ENCODE data around the gene NFIC.
A peak's percentile ranks its signal among the peaks of the same experiment; 100 is the strongest.
"Not testable (repeated sequence)": the region's sequence is repeated elsewhere in the genome, so short reads cannot be mapped to it uniquely, and the experiment has no call there.

NFIC gene

DNA sequence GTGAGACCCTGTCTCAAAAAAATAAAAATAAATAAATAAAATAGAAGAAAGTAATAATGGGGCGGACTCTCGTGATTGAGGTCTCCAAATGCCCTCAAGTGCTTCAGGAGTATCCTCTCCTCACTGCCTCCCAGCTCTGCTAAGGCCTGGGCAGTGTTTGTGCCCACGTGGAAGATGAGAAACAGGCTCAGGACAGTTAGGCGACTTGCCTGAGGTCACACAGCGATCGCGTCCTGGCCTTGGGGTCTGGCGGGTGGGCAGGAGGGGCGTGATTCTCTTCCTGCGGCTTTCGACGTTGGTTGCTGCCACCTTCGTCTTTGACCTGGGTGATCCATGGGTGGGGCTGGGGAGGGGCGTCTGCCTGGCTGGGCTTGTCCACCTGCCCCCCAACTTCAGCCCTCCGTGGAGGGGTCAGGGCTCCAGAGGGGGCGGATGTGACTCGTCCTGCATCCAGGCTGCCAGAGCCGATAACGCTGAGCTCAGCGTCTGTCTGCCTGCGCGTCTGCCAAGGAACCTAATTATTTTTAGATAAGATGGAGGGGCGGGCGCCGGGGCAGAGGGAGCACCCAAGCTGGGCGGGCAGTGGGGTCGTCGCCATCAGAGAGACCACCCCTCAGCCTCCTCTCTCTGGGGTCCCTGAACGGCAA lies 56.9 kb downstream of the NFIC start:
- ATAC-seq = peak; percentile 50; the same call in 1 of the 3 replicates
- TF ChIP-seq ZFP30 (CRISPR knock-in tag; IDR thresholded peaks at IDR 0.05) (no peak), TCF4 (CRISPR knock-in tag; IDR thresholded peaks at IDR 0.05; ENCODE audit: borderline replicate concordance) (0 out of 2 replicates have a peak, but pooled peaks have one; percentile 29), ZC3H10 (CRISPR knock-in tag; IDR thresholded peaks at IDR 0.05) (no peak), BACH2 (CRISPR knock-in tag; IDR thresholded peaks at IDR 0.05; ENCODE audit: borderline replicate concordance) (no peak), ISL1 (CRISPR knock-in tag; IDR thresholded peaks at IDR 0.05) (no peak), GLIS3 (CRISPR knock-in tag; IDR thresholded peaks at IDR 0.05) (no peak), ZNF70 (CRISPR knock-in tag; IDR thresholded peaks at IDR 0.05) (no peak), ESRRG (CRISPR knock-in tag; IDR thresholded peaks at IDR 0.05) (no peak), ZNF565 (CRISPR knock-in tag; conservative IDR thresholded peaks at IDR 0.05; ENCODE audit: low read depth) (no peak)
- TF ChIP-seq, protein P1, sequence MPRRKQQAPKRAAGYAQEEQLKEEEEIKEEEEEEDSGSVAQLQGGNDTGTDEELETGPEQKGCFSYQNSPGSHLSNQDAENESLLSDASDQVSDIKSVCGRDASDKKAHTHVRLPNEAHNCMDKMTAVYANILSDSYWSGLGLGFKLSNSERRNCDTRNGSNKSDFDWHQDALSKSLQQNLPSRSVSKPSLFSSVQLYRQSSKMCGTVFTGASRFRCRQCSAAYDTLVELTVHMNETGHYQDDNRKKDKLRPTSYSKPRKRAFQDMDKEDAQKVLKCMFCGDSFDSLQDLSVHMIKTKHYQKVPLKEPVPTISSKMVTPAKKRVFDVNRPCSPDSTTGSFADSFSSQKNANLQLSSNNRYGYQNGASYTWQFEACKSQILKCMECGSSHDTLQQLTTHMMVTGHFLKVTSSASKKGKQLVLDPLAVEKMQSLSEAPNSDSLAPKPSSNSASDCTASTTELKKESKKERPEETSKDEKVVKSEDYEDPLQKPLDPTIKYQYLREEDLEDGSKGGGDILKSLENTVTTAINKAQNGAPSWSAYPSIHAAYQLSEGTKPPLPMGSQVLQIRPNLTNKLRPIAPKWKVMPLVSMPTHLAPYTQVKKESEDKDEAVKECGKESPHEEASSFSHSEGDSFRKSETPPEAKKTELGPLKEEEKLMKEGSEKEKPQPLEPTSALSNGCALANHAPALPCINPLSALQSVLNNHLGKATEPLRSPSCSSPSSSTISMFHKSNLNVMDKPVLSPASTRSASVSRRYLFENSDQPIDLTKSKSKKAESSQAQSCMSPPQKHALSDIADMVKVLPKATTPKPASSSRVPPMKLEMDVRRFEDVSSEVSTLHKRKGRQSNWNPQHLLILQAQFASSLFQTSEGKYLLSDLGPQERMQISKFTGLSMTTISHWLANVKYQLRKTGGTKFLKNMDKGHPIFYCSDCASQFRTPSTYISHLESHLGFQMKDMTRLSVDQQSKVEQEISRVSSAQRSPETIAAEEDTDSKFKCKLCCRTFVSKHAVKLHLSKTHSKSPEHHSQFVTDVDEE (CRISPR knock-in tag; IDR thresholded peaks at IDR 0.05) = no peak
- TF ChIP-seq, protein P2, sequence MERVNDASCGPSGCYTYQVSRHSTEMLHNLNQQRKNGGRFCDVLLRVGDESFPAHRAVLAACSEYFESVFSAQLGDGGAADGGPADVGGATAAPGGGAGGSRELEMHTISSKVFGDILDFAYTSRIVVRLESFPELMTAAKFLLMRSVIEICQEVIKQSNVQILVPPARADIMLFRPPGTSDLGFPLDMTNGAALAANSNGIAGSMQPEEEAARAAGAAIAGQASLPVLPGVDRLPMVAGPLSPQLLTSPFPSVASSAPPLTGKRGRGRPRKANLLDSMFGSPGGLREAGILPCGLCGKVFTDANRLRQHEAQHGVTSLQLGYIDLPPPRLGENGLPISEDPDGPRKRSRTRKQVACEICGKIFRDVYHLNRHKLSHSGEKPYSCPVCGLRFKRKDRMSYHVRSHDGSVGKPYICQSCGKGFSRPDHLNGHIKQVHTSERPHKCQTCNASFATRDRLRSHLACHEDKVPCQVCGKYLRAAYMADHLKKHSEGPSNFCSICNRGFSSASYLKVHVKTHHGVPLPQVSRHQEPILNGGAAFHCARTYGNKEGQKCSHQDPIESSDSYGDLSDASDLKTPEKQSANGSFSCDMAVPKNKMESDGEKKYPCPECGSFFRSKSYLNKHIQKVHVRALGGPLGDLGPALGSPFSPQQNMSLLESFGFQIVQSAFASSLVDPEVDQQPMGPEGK (CRISPR knock-in tag; IDR thresholded peaks at IDR 0.05; ENCODE audit: borderline replicate concordance) = 0 out of 2 replicates have a peak, but pooled peaks have one; percentile 28
- TF ChIP-seq, protein P3, sequence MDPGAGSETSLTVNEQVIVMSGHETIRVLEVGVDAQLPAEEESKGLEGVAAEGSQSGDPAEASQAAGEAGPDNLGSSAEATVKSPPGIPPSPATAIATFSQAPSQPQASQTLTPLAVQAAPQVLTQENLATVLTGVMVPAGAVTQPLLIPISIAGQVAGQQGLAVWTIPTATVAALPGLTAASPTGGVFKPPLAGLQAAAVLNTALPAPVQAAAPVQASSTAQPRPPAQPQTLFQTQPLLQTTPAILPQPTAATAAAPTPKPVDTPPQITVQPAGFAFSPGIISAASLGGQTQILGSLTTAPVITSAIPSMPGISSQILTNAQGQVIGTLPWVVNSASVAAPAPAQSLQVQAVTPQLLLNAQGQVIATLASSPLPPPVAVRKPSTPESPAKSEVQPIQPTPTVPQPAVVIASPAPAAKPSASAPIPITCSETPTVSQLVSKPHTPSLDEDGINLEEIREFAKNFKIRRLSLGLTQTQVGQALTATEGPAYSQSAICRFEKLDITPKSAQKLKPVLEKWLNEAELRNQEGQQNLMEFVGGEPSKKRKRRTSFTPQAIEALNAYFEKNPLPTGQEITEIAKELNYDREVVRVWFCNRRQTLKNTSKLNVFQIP (CRISPR knock-in tag; IDR thresholded peaks at IDR 0.05; ENCODE audit: borderline replicate concordance, low read depth) = no peak

DNA sequence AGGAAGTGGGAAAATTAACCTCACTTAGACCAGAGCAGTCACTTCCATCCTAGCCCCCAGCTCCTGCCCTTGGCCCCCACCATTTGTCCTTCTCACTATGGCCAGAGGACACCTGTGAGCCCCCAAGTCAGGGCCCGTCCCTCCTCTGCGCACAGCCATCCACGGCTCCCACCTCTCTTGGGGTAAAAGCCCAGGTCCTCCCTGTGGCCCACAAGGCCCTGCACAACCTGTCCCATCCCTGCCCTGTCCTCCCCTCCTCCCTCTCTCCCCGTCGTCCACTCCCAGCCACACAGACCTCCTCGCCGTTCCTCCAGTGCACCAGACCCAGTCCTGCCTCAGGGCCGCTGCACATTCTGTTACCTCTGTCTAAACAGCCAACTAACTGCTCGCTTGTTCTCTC lies 60.0 kb downstream of the NFIC start:
- no peak for ATAC-seq
- no peak for TF ChIP-seq ISL1 (CRISPR knock-in tag; IDR thresholded peaks at IDR 0.05)

DNA sequence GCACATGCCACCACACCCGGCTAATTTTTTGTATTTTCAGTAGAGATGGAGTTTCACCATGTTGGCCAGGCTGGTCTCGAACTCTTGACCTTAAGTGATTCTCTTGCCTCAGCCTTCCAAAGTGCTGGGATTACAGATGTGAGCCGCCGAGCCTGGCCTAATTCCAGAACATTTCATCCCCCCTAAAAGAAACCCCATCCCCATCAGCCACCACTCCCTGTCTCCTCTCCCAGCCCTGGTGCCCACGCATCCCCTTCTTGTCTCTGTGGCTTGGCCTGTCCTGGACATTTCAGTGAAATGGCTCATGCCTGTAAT lies 63.9 kb downstream of the NFIC start:
- not testable (repeated sequence) for ATAC-seq

DNA sequence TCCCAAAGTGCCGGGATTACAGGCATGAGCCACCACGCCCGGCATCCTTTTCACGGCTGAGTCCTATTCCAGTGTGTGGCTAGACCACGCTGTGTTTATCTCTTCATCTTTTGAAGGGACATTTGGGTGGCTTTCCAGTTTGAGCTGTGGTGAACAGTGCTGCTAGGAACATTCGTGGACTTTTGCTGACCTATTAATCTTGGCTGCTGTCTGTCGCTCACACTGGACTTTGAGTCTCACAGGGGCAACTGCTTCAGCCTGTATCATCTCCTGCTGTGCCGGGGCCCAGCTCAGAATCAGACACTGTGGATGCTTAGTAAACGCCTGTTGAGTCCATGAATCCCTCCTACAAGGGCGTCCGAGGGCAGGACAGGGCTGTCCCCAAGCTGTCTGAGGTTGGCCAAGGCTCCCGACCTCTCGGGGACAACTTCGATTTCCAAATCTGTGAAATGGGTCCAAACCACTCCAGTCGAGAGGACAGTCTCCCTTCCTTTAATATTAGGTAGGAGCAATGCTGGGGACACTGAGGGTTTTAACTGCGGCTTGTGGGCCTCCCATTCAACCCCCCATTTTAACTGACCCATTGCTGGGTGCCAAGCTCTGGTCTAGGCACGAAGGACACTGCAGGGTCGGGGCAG lies 65.5 kb downstream of the NFIC start:
- no peak for ATAC-seq
- TF ChIP-seq ZNF8 (CRISPR knock-in tag; IDR thresholded peaks at IDR 0.05) = no peak
- TF ChIP-seq, protein P4, sequence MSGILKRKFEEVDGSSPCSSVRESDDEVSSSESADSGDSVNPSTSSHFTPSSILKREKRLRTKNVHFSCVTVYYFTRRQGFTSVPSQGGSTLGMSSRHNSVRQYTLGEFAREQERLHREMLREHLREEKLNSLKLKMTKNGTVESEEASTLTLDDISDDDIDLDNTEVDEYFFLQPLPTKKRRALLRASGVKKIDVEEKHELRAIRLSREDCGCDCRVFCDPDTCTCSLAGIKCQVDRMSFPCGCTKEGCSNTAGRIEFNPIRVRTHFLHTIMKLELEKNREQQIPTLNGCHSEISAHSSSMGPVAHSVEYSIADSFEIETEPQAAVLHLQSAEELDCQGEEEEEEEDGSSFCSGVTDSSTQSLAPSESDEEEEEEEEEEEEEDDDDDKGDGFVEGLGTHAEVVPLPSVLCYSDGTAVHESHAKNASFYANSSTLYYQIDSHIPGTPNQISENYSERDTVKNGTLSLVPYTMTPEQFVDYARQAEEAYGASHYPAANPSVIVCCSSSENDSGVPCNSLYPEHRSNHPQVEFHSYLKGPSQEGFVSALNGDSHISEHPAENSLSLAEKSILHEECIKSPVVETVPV (CRISPR knock-in tag; IDR thresholded peaks at IDR 0.05) = no peak

DNA sequence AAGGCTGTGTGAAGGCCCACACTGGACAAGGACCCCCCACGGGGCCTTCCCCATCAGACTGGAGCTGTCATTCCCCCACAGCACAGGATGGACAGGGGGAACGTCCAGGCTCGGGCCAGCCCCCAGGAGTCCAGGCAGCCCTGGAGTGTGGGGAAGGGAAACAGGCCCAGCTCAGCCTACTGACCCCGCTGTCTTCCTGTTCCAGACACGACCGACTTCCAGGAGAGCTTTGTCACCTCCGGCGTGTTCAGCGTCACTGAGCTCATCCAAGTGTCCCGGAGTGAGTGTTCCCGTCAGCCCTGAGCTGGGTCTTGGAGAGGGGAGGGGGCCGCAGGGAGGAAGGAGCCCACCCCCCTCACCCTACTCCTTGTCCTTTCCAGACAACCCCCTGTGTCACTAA lies 66.9 kb downstream of the NFIC start:
- TF ChIP-seq CSDC2 (CRISPR knock-in tag; IDR thresholded peaks at IDR 0.05) (no peak), OSR1 (CRISPR knock-in tag; IDR thresholded peaks at IDR 0.05) (no peak)
- ATAC-seq = no peak
